HG02763 (cell line): ENCODE measurements around the gene ABCC9.
"Not testable (repeated sequence)": the region's sequence is repeated elsewhere in the genome, so short reads cannot be mapped to it uniquely, and the experiment has no call there.

Experiments
- ATAC-seq: cut with Tn5 transposase; IDR thresholded peaks from one replicate; pipeline ENCODE4 v1.9.1; 2021; ENCODE audit warnings: mild to moderate bottlenecking, moderate library complexity; ENCODE audit not compliant: unreplicated experiment

ABCC9 gene

GRCh38 chr12:21819678-21820077 lies 121.5 kb downstream of the ABCC9 start:
- ATAC-seq: no peak

- no peak for ATAC-seq
These were observed 122.0 kb downstream of the ABCC9 start for GRCh38 chr12:21819236-21819635.

- no peak for ATAC-seq
These were observed 122.6 kb downstream of the ABCC9 start for GRCh38 chr12:21818627-21819026.

GRCh38 chr12:21815306-21816062 lies 125.7 kb downstream of the ABCC9 start:
- ATAC-seq: no peak

GRCh38 chr12:21814814-21815213 lies 126.4 kb downstream of the ABCC9 start:
- ATAC-seq: no peak

GRCh38 chr12:21814327-21814726 lies 126.9 kb downstream of the ABCC9 start:
- no peak for ATAC-seq

- no peak for ATAC-seq
These were observed 127.5 kb downstream of the ABCC9 start for GRCh38 chr12:21813751-21814150.

GRCh38 chr12:21813125-21813524 lies 128.1 kb downstream of the ABCC9 start:
- ATAC-seq: no peak

GRCh38 chr12:21812340-21812739 lies 128.9 kb downstream of the ABCC9 start:
- not testable (repeated sequence) for ATAC-seq

GRCh38 chr12:21809100-21809499 lies 132.1 kb downstream of the ABCC9 start:
- no peak for ATAC-seq

- ATAC-seq: no peak
These were observed 135.0 kb downstream of the ABCC9 start for GRCh38 chr12:21806255-21806654.

GRCh38 chr12:21801522-21802288 lies 139.5 kb downstream of the ABCC9 start:
- no peak for ATAC-seq

GRCh38 chr12:21800011-21800410 lies 141.2 kb downstream of the ABCC9 start:
- ATAC-seq: no peak

- ATAC-seq: no peak
These were observed 143.7 kb downstream of the ABCC9 start for GRCh38 chr12:21797539-21797938.

GRCh38 chr12:21795648-21796328 lies 145.4 kb downstream of the ABCC9 start:
- no peak for ATAC-seq

GRCh38 chr12:21794807-21795595 lies 146.2 kb downstream of the ABCC9 start:
- ATAC-seq: not testable (repeated sequence)

GRCh38 chr12:21789687-21790086 lies 151.5 kb downstream of the ABCC9 start:
- ATAC-seq: not testable (repeated sequence)

- no peak for ATAC-seq
These were observed 152.9 kb downstream of the ABCC9 start for GRCh38 chr12:21788089-21788983.

GRCh38 chr12:21786041-21786531 lies 155.1 kb downstream of the ABCC9 start:
- ATAC-seq: no peak

- ATAC-seq: not testable (repeated sequence)
These were observed 158.5 kb downstream of the ABCC9 start for GRCh38 chr12:21782723-21783122.
